IPS-NIHi7 (cell line): ENCODE results near the gene TNP2.
A peak's percentile ranks its signal among the peaks of the same experiment; 100 is the strongest.

Experiments used
- DNase-seq: peaks from one replicate; pipeline ENCODE4 v3.0.0; 2012; ENCODE audit warnings: mixed read lengths; ENCODE audit errors: extremely low spot score

Gene TNP2

GRCh38 chr16:11256661-11257130 is 12.4 kb downstream of the TNP2 start:
- DNase-seq, result peak; percentile 57

GRCh38 chr16:11255737-11256660 is 13.1 kb downstream of the TNP2 start, which contains the start of gene SOCS1:
Gene SOCS1, minus strand, starts transcription at chr16:11256204. Its CDS starts 726 bp downstream, at chr16:11255478.
- peak; percentile 88 for DNase-seq

- DNase-seq, result no peak
Measured at GRCh38 chr16:11254913-11255736, 14.0 kb downstream of the TNP2 start.

- no peak for DNase-seq
Measured at GRCh38 chr16:11253995-11254912, 14.9 kb downstream of the TNP2 start.

- DNase-seq, result no peak
Measured at GRCh38 chr16:11253009-11253994, 15.8 kb downstream of the TNP2 start.

GRCh38 chr16:11252482-11252931 is 16.6 kb downstream of the TNP2 start:
- DNase-seq, result no peak

GRCh38 chr16:11251525-11252481 is 17.3 kb downstream of the TNP2 start:
- DNase-seq, result no peak

GRCh38 chr16:11250786-11251524 is 18.2 kb downstream of the TNP2 start:
- no peak for DNase-seq

- peak; percentile 51 for DNase-seq
Measured at GRCh38 chr16:11250091-11250785, 18.9 kb downstream of the TNP2 start.

GRCh38 chr16:11249233-11250061 is 19.7 kb downstream of the TNP2 start:
- no peak for DNase-seq

GRCh38 chr16:11248133-11248532 is 21.0 kb downstream of the TNP2 start:
- no peak for DNase-seq

- no peak for DNase-seq
Measured at GRCh38 chr16:11245988-11246387, 23.1 kb downstream of the TNP2 start.

GRCh38 chr16:11245222-11245737 is 23.8 kb downstream of the TNP2 start:
- DNase-seq, result no peak

GRCh38 chr16:11242658-11243057 is 26.5 kb downstream of the TNP2 start:
- no peak for DNase-seq

- no peak for DNase-seq
Measured at GRCh38 chr16:11241480-11242204, 27.5 kb downstream of the TNP2 start.
